MCF 10A (cell line): ENCODE measurements around the gene BTG2. TPM values are rescaled to one million over a fixed set of nuclear protein-coding genes. Genes with fewer than 3 reads are reported as not detected.

Experiments used
- BruUV-seq: library from RNA; stranded (reverse); fragments of 400-500 nt; replicated peaks from 2 replicates; lab custom pipeline; 2021; lab: Mats Ljungman, UMichigan
- CTCF ChIA-PET: fragments of 300-600 bp; sonication (Branson Sonifier 250); formaldehyde crosslinking; extraction: SDS; loops from one replicate; lab custom pipeline; 2021; ENCODE audit warnings: antibody characterized with exemption, inconsistent platforms; lab: Yijun Ruan, JAX
- POLR2A ChIA-PET: fragments of 300-600, 350-650 bp; sonication (Branson Sonifier 250); formaldehyde crosslinking; extraction: SDS; loops from one replicate; lab custom pipeline; 2020; ENCODE audit warnings: antibody characterized with exemption, inconsistent platforms; lab: Yijun Ruan, JAX
- DNase-seq: peaks from one replicate; pipeline ENCODE4 v3.0.0-alpha.2; 2018; ENCODE audit not compliant: unreplicated experiment
- H3K27ac Mint-ChIP-seq: one replicate; pipeline ENCODE4 v1.8.0; 2022; ENCODE audit warnings: mild to moderate bottlenecking, low read depth, mixed read lengths; ENCODE audit not compliant: unreplicated experiment
- H3K27me3 Mint-ChIP-seq: one replicate; pipeline ENCODE4 v1.8.0; 2022; ENCODE audit warnings: mixed read lengths; ENCODE audit not compliant: insufficient read depth, unreplicated experiment
- H3K36me3 Mint-ChIP-seq: one replicate; pipeline ENCODE4 v1.8.0; 2022; ENCODE audit warnings: mild to moderate bottlenecking, moderate library complexity, mixed read lengths; ENCODE audit not compliant: insufficient read depth, unreplicated experiment
- H3K4me1 Mint-ChIP-seq: one replicate; pipeline ENCODE4 v1.8.0; 2022; ENCODE audit warnings: mixed read lengths; ENCODE audit not compliant: insufficient read depth, unreplicated experiment
- H3K4me3 Mint-ChIP-seq: one replicate; pipeline ENCODE4 v1.8.0; 2022; ENCODE audit warnings: mild to moderate bottlenecking, moderate library complexity, mixed read lengths; ENCODE audit not compliant: unreplicated experiment
- H3K9me3 Mint-ChIP-seq: one replicate; pipeline ENCODE4 v1.8.0; 2022; ENCODE audit warnings: mixed read lengths; ENCODE audit not compliant: unreplicated experiment
- intact Hi-C: fragments of 100-400 bp; cut with micrococcal nuclease; formaldehyde crosslinking; loops from 2 replicates; pipeline ENCODE4 v1.14.1; 2022
- total RNA-seq: library from RNA; stranded (reverse); gene quantifications from 2 replicates; pipeline ENCODE4 v1.2.3, GENCODE V29; 2022
- TF ChIP-seq, protein P1 (sequence below): fragments of 200-600 bp; IDR thresholded peaks from one replicate; pipeline ENCODE4 v1.8.0; 2022; ENCODE audit warnings: antibody characterized with exemption, mild to moderate bottlenecking; ENCODE audit not compliant: unreplicated experiment

The BTG2 gene
- total RNA-seq, 1 experiment from 2014 or later, result 44.4 TPM

GRCh38 chr1:203325026-203325417, 19.7 kb downstream of the BTG2 start:
- ChIA-PET CTCF (interaction anchor here (0.6 to 9.5 kb wide), 7 partner anchors 9 to 55 kb away, joined by 3 to 187 read pairs (median 32); no protein-coding TSS in a partner anchor), POLR2A (interaction anchor here (0.9 to 9.5 kb wide), 4 partner anchors 8 to 17 kb away, joined by 3 to 238 read pairs (median 3); partner anchors contain the start of gene BTG2)
- H3K9me3 Mint-ChIP-seq, result no peaks in the 10 kb centered on the region
- H3K27ac Mint-ChIP-seq, result no peak overlapping the region
- H3K27me3 Mint-ChIP-seq, result peaks cover 16% of the 10 kb centered on the region
- no peak overlapping the region for H3K4me3 Mint-ChIP-seq
- no peaks in the 10 kb centered on the region for H3K36me3 Mint-ChIP-seq
- BruUV-seq, result no TSS peak
- intact Hi-C loops, result loop anchor here (5.0 kb wide), 1 partner anchor 288 kb away; no protein-coding TSS in a partner anchor
- no peak for DNase-seq
- peaks cover 31% of the 10 kb centered on the region for H3K4me1 Mint-ChIP-seq
- TF ChIP-seq, protein P1, sequence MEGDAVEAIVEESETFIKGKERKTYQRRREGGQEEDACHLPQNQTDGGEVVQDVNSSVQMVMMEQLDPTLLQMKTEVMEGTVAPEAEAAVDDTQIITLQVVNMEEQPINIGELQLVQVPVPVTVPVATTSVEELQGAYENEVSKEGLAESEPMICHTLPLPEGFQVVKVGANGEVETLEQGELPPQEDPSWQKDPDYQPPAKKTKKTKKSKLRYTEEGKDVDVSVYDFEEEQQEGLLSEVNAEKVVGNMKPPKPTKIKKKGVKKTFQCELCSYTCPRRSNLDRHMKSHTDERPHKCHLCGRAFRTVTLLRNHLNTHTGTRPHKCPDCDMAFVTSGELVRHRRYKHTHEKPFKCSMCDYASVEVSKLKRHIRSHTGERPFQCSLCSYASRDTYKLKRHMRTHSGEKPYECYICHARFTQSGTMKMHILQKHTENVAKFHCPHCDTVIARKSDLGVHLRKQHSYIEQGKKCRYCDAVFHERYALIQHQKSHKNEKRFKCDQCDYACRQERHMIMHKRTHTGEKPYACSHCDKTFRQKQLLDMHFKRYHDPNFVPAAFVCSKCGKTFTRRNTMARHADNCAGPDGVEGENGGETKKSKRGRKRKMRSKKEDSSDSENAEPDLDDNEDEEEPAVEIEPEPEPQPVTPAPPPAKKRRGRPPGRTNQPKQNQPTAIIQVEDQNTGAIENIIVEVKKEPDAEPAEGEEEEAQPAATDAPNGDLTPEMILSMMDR, result no peak

DNA sequence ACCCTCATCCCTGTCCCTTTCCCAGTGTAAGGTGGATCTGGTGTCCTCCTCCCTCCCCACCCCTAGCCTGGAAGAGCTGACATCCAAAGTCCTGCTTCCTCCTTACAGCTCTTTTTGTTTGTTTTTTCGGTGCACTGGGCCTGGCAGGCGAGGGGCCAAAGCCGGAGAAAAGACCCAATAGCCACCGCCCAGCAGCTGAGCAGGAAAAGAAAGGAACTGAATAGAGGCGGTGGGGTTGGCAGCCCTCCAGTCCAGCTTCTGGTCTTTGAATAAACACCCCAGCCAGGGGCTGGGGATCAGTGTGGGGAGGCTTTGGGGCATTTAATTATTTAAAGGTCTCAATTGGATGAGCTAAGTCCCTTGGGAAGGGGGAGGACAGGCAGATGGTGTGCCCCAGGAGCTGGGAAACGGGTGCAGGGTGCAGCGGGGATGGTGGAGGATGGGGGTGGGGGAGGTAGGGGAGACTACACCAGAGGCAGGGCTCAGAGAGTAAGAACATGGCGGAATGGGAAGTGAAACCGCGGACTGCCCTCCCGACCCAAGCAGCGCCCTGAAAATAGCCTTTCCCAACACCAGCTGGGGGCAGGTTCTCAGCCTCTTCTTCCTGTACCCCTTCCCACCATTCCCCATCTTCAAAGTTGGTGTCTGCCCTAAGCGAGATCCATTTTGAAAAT, 20.2 kb downstream of the BTG2 start:
- Mint-ChIP-seq H3K36me3 (no peaks in the 10 kb centered on the region), H3K27me3 (peaks cover 16% of the 10 kb centered on the region), H3K27ac (no peak overlapping the region), H3K4me1 (peaks cover 31% of the 10 kb centered on the region), H3K4me3 (no peak overlapping the region), H3K9me3 (no peaks in the 10 kb centered on the region)
- ChIA-PET POLR2A (interaction anchor here (0.6 to 9.5 kb wide), 7 partner anchors 9 to 464 kb away, joined by 3 to 238 read pairs (median 5); partner anchors contain the start of gene BTG2), CTCF (interaction anchor here (0.6 to 9.5 kb wide), 12 partner anchors 9 to 1421 kb away, joined by 3 to 187 read pairs (median 8); no protein-coding TSS in a partner anchor)
- TF ChIP-seq, protein P1, result no peak
- no peak for DNase-seq
- intact Hi-C loops, result loop anchor here (2.0 to 5.0 kb wide), 2 partner anchors 19 to 288 kb away; no protein-coding TSS in a partner anchor
- no TSS peak for BruUV-seq

DNA sequence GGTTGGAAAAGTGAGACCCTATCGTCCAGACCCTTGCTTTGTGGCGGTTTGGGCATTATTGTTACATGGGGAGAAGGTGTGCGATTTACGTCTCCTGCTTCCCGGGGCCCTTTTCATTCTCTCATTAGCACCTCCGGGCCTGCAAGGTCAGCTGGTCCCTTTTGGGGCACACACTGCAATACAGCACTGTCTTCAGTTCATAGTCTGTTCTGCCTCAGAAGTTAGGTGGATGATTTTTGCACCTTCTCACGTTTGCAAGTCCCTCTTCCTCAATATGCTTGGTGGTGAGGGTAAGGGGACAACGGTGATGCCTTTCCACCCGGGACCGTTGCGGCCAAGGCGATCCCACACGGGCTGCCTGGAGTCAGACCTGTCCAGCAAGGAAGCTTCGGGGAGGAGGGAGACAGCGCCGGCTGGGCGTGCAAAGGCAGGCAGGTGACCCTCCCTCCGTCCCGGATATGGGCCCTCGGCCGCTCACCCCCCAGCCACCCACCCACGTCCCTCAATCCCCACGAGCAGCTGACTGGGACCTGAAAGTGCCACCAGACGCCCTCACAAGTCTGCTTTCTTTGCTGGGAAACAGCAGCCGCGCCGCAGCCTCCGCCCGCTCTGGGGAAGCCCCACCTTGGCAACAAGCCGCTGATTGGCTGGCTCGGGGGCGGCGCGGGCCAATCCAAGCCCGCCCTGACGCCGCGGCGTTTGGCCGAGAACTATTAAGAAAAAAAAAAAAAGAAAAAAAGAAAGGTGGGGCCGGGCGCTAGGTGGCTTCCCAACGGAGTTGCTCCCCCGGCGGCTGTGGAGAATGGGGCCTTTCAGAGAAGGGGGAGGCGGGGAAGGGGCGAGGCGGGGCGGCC, 21.7 kb downstream of the BTG2 start:
- Mint-ChIP-seq H3K4me1 (peaks cover 32% of the 10 kb centered on the region), H3K27me3 (peaks cover 16% of the 10 kb centered on the region), H3K4me3 (peak overlapping the region; percentile 71), H3K27ac (peak overlapping the region; percentile 57), H3K9me3 (no peaks in the 10 kb centered on the region), H3K36me3 (no peaks in the 10 kb centered on the region)
- ChIA-PET CTCF (interaction anchor here (0.6 to 9.5 kb wide), 20 partner anchors 11 to 547 kb away, joined by 3 to 187 read pairs (median 4); partner anchors contain the start of gene MYOG), POLR2A (interaction anchor here (0.6 to 9.5 kb wide), 23 partner anchors 9 to 366 kb away, joined by 3 to 238 read pairs (median 4); partner anchors contain the start of gene BTG2)
- peak; percentile 97 for DNase-seq
- TF ChIP-seq, protein P1, result no peak
- intact Hi-C loops, result loop anchor here (1.0 to 5.0 kb wide), 3 partner anchors 20 to 290 kb away; no protein-coding TSS in a partner anchor
- no TSS peak for BruUV-seq
